ENCODE measurements around the gene RAPGEF5.

Gene RAPGEF5

GRCh38 chr7:22291977-22292376 is 65.0 kb downstream of the RAPGEF5 start:
- H3K4me3 ChIP-seq (ENCODE audit: severe bottlenecking): no peak overlapping the region
- no peak overlapping the region for H3K27ac ChIP-seq (ENCODE audit: poor library complexity, severe bottlenecking)
- peaks cover 14% of the 10 kb centered on the region for H3K36me3 ChIP-seq (ENCODE audit: low read depth)
- no peaks in the 10 kb centered on the region for H3K9me3 ChIP-seq (ENCODE audit: severe bottlenecking)
- no peak for TF ChIP-seq CTCF (IDR thresholded peaks at IDR 0.05; ENCODE audit: poor library complexity, severe bottlenecking)
- no peaks in the 10 kb centered on the region for H3K27me3 ChIP-seq (ENCODE audit: insufficient read depth, poor library complexity, severe bottlenecking)
- ATAC-seq (ENCODE audit: low read depth) (no peak), DNase-seq (ENCODE audit: low spot score) (no peak)
- no peaks in the 10 kb centered on the region for H3K4me1 ChIP-seq (ENCODE audit: insufficient read depth, poor library complexity, severe bottlenecking)

GRCh38 chr7:22288202-22288601 is 68.8 kb downstream of the RAPGEF5 start:
- Histone ChIP-seq H3K9me3 (ENCODE audit: severe bottlenecking) (no peaks in the 10 kb centered on the region), H3K36me3 (ENCODE audit: low read depth) (peaks cover 5% of the 10 kb centered on the region; the same call in 1 of the 2 replicates), H3K27me3 (ENCODE audit: insufficient read depth, poor library complexity, severe bottlenecking) (no peaks in the 10 kb centered on the region), H3K4me1 (ENCODE audit: insufficient read depth, poor library complexity, severe bottlenecking) (no peaks in the 10 kb centered on the region), H3K27ac (ENCODE audit: poor library complexity, severe bottlenecking) (no peak overlapping the region), H3K4me3 (ENCODE audit: severe bottlenecking) (no peak overlapping the region)
- no peak for ATAC-seq (ENCODE audit: low read depth)
- no peak for DNase-seq (ENCODE audit: low spot score)
- no peak for TF ChIP-seq CTCF (IDR thresholded peaks at IDR 0.05; ENCODE audit: poor library complexity, severe bottlenecking)

GRCh38 chr7:22287412-22287811 is 69.5 kb downstream of the RAPGEF5 start:
- Histone ChIP-seq H3K36me3 (ENCODE audit: low read depth) (peaks cover 5% of the 10 kb centered on the region; the same call in 1 of the 2 replicates), H3K27ac (ENCODE audit: poor library complexity, severe bottlenecking) (no peak overlapping the region), H3K27me3 (ENCODE audit: insufficient read depth, poor library complexity, severe bottlenecking) (no peaks in the 10 kb centered on the region), H3K4me3 (ENCODE audit: severe bottlenecking) (no peak overlapping the region), H3K9me3 (ENCODE audit: severe bottlenecking) (no peaks in the 10 kb centered on the region), H3K4me1 (ENCODE audit: insufficient read depth, poor library complexity, severe bottlenecking) (no peaks in the 10 kb centered on the region)
- DNase-seq (ENCODE audit: low spot score) (no peak), ATAC-seq (ENCODE audit: low read depth) (no peak)
- no peak for TF ChIP-seq CTCF (IDR thresholded peaks at IDR 0.05; ENCODE audit: poor library complexity, severe bottlenecking)

- Histone ChIP-seq H3K27ac (ENCODE audit: poor library complexity, severe bottlenecking) (no peak overlapping the region), H3K36me3 (ENCODE audit: low read depth) (peaks cover 5% of the 10 kb centered on the region; the same call in 1 of the 2 replicates), H3K9me3 (ENCODE audit: severe bottlenecking) (no peaks in the 10 kb centered on the region), H3K27me3 (ENCODE audit: insufficient read depth, poor library complexity, severe bottlenecking) (no peaks in the 10 kb centered on the region), H3K4me1 (ENCODE audit: insufficient read depth, poor library complexity, severe bottlenecking) (no peaks in the 10 kb centered on the region), H3K4me3 (ENCODE audit: severe bottlenecking) (no peak overlapping the region)
- DNase-seq (ENCODE audit: low spot score): no peak
- no peak for TF ChIP-seq CTCF (IDR thresholded peaks at IDR 0.05; ENCODE audit: poor library complexity, severe bottlenecking)
- ATAC-seq (ENCODE audit: low read depth): no peak
These were observed 70.5 kb downstream of the RAPGEF5 start for GRCh38 chr7:22286436-22286835.

- ATAC-seq (ENCODE audit: low read depth) (no peak), DNase-seq (ENCODE audit: low spot score) (no peak)
- no peak for TF ChIP-seq CTCF (IDR thresholded peaks at IDR 0.05; ENCODE audit: poor library complexity, severe bottlenecking)
- Histone ChIP-seq H3K4me1 (ENCODE audit: insufficient read depth, poor library complexity, severe bottlenecking) (peaks cover 4% of the 10 kb centered on the region), H3K27ac (ENCODE audit: poor library complexity, severe bottlenecking) (no peak overlapping the region), H3K36me3 (ENCODE audit: low read depth) (no peaks in the 10 kb centered on the region), H3K4me3 (ENCODE audit: severe bottlenecking) (no peak overlapping the region), H3K27me3 (ENCODE audit: insufficient read depth, poor library complexity, severe bottlenecking) (no peaks in the 10 kb centered on the region), H3K9me3 (ENCODE audit: severe bottlenecking) (no peaks in the 10 kb centered on the region)
These were observed 75.5 kb downstream of the RAPGEF5 start for GRCh38 chr7:22281481-22281880.

All from RWPE2 (cell line).